Regular cardiac myocyte (primary cell): ENCODE data around the gene ALPL. TPM values are rescaled to one million over a fixed set of nuclear protein-coding genes. Genes with fewer than 3 reads are reported as not detected.

Experiments
- total RNA-seq: library from RNA; depleted of rRNA; stranded (reverse); fragments of >200 nt; gene quantifications from 2 replicates; pipeline ENCODE4 v1.2.3, GENCODE V29; 2014

ALPL gene
- 4.8 and 13.2 TPM in 2 replicates for total RNA-seq

DNA sequence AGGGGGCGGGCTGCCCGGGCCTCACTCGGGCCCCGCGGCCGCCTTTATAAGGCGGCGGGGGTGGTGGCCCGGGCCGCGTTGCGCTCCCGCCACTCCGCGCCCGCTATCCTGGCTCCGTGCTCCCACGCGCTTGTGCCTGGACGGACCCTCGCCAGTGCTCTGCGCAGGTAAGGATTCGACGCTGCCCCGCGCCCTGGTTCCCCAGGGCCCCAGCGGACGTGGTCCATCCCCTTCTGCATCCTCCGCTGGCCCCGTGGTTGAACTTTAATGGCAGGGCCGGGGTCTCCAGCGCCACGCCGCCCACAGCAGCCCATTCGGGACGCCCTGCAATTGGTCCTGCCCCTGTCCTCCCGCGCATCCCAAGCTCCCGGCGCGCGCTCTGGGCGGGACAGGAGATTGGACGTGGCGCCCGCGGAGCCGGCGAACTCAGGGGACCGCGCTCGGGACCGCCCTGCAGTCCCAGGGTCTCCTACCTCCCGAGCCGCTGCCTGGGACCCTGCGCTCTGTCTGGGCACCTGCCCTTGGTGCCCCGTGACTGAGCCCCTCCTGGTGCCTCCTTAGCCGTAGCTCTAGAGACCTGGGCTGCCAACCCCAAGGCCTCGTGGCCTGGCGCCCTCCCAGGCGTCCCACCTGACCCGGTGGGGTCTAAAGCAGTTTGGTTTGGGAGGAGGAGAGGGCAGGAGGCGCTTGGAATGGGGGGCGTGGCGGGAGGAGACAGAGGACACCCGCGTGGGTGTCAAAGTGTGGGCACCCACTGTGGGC is at the start of gene ALPL:
Gene ALPL (plus strand): TSS at position 73 of the 762 bp plus-strand sequence. CDS start 44,659 bp downstream, outside the sequence.

Other genes with a start within 250 kb of the ALPL start
- 117 and 151 TPM in 2 replicates for gene ECE1, start 219.0 kb upstream of the ALPL start, total RNA-seq
- gene NBPF3, start 69.3 kb upstream of the ALPL start, total RNA-seq, result 12.3 and 23.7 TPM in 2 replicates
- under 0.01 and 0.56 TPM in 2 replicates for gene RAP1GAP, start 159.9 kb downstream of the ALPL start, total RNA-seq